NCI-H345 treated with DMSO at 0.1 percent for 48 hours (cell line): ENCODE results near the gene BARD1.
A peak's percentile ranks its signal among the peaks of the same experiment; 100 is the strongest.
"Not testable (repeated sequence)": the region's sequence is repeated elsewhere in the genome, so short reads cannot be mapped to it uniquely, and the experiment has no call there.

Source experiments
- DNase-seq: peaks from one replicate; lab custom pipeline; 2025; ENCODE audit not compliant: unreplicated experiment; lab: John Stamatoyannopoulos, UW

Gene BARD1

DNA sequence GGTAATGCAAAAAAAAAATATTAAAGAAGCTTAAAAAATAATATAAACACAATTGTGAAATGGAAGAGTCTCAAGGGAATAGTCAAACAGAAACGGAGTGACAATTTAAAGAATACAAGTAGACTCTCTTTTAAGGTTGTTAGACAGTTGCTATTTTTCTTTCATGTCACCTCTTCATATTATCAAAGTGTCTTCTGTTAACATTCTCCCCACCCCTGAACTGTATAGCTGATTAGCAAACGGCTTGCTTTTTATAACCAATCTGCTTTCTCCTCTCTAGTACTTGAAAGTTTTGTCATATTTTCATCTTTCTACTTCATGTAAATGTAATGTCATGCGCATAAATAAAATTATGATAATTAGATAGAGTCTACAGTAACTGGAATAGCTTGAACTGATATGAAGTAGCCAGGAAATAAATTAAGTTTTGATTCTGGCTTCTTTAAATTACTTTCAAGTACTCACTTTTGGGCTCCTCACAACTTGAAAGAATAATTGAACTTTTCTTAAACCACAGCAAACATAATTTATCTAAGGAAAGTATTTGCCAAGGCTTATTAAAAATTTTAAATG is 37.0 kb downstream of the BARD1 start:
- no peak for DNase-seq

DNA sequence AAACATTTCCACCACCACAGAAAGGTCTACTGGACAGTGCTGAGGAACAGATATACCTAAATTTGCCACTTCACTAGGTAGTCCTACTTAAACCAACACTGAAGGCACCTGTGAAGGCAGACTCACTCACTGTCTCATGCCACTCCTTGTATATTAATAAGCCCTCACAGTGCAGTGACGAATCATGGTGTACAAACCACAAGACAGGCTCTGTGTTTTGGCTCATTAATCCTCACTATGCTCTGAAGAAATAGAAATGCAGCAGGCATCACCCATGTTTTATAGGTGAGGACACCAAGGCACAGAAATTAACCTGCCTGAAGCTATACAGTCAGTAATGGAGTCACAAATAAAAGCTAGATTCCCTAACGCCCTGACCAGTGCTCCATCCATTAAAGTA is 44.3 kb downstream of the BARD1 start:
- no peak for DNase-seq

DNA sequence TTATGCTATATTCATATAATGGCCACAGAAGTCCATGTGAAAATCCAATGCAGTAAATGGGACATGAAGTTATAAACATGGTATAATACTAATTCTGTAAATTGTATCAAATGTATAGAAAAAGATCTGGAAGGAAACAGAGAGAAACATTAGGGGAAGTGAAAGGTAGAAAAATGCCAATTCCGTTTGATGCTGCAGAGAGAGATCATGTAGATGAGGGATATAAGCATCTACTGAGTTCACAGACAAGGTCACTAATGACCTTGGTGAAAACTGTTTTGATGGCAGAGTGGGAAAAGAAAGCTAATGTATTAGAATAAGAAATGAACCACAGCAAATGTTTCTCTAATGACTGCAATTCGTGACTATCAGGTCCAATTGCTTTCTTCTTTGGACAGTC is 56.0 kb downstream of the BARD1 start:
- DNase-seq: no peak

DNA sequence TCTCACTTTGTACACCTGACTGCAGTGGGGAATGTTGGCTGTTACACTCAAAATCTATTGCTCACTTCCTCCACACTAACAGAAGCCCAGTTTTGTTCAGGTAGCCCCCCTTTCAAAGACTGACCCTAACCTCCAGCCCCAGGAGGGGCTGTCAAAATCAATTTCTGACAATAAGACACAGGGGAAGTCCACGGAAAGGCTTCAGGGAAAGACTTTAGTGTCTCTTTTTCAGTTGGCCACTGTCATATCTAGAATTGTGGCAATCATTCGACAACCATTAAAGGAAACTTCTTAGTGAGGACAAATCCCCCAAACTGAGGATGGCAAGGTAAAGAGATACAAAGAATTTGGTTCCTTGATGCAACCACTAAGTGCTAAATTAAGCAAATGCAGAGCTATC is 59.0 kb downstream of the BARD1 start:
- no peak for DNase-seq

DNA sequence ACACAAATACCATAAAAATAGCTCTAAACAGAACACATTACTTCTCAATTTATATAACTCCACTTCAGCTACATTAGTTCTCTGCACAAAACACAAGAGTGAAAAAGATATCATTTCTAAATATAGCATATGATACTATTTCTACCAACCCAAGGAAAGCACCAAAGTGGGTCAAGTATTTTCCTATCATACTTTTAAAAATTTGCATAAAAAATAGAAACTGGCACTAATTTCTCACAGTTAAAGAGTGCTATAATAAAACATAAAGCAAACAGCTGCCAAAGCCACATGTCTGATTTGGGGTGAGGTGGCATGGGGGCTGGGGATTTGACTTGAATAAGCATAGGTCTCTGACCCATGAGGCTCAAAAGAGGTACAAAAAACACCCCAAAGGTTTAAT is 61.5 kb downstream of the BARD1 start:
- DNase-seq: no peak

DNA sequence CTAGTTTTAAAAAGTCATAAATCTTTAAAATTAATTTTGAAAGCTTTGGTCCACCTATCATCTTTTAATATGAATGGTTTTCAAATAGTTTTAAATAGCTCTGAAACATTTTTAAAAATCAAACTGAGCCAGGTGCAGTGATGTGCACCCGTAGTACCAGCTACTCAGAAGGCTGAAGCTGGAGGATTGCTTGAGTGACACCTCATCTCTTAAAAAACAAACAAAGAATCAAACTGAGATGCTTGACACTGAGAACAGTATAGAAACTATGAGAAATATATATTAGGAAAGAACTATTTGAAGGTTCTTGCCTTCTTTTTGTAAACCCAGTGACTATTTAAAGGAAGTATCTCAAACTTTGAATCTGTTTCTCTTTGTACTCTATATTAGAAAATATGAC is 67.4 kb downstream of the BARD1 start:
- no peak for DNase-seq

DNA sequence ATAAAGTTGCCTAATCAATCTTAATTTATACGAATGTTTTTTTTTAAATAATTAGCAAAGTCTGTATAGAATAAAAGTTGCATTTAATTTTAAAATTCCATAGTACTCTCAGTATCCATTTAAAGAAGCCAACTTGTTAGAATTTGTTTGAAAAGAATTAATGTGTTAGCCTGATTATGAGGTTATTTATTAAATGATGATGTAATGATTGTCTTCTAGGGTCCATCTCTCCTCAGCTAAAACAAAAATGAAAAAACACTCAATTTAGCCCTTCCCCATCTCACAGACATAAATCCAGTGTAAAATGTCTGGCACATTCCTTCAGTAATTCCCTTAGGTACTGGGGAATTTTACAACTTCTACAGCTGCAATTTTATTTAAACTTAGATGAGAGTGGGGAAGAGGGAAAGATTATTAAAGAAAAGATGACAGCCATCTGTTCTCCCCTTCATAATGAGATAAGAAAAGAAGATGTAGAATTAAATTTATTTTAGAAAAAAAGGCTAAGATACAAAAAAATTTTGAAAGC is 68.6 kb downstream of the BARD1 start:
- no peak for DNase-seq

DNA sequence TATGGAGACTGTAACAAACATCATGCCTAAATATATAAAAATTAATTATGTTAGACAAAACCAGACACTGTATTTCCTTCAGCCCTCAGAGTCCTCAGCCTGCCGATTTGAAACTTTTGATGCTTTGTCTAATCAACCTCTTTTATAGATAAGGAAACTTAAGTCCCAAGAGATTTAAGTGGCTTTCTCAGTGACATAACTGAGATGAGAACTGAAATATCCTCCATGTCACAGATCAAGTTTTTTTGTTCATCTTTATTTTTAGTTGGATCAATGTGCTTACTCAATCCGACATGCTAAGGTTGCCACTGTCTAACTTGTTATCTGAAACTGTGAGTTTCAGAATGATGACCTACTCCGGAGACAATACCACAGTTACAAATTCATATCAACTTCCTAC is 72.3 kb downstream of the BARD1 start:
- DNase-seq: no peak

DNA sequence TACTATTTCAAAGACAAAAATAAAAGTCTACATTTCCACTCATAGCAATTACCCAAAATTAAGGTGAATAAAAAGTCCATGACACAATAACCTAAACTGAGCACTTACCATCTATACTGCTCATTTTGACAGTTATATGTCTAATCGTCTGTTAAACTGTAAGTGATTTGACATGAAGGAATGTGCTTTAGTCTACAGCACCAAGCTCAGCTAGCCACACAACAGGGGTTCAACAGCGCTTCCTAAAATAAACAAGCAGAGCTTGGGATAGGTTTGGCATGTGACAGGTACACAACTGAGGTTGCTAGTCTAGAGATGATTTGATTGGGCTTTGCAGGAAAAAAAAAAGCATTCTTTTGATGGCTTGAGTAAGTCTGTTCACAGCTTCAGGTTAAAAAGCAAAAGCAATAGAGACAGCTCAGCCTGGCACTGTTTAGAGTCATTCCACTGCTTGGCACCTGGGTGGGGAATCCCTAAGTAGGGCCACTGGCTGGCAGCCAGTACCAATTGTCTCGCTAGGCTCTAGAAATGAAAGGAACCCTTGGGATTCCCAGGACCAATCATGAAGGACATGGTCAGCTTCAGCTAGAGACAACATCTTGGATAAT is 78.6 kb downstream of the BARD1 start:
- DNase-seq: peak; percentile 0

DNA sequence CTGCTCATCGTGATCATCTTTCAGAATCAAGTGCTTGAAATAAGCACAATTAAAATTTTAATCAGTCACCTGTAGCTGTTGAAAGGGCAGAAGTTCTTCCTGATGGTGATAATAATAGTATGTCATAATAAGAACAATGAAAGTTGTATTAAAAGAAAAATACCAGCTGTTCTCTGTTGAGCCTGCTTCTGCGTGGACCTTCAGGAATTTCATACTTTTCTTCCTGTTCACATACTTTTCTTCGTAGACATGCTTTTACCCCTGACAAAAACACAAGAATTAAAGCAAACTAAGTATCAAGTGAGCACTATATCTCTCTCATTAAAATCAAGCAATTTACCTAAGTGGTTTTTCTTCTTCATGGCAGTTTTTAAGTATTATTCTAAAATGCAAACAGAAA is 79.2 kb downstream of the BARD1 start:
- DNase-seq: no peak

DNA sequence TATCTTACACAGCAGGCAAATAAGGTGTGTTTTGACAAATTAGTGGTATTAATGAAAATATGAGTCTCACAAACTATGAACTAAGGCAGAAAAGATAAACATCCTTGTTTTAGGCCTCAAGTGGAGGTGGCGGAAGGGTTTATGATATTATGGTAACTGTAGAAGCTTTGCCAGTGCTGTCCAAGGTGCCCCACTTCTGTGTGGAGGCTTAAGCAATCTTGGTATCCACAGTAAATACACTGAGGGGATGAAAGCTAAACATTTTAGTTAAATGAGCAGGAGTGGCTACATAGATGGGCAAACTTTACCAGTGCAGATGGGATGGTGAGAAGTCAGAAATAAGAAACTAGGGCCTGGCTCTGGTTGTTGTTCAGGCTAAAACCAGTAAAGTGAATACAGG is 84.7 kb downstream of the BARD1 start:
- no peak for DNase-seq

DNA sequence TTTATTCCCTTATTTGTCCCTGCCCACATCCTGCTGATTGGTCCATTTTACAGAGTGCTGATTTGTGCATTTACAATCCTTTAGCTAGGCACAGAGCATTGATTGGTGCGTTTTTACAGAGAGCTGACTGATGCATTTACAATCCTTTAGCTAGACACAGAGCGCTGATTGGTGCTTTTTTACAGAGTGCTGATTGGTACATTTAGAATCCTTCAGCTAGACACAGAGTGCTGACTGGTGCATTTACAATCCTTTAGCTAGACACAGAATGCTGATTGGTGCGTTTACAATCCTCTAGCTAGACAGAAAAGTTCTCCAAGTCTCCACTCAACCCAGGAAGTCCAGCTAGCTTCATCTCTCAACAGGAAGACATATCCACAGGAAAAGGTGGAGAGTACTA is 91.6 kb downstream of the BARD1 start:
- not testable (repeated sequence) for DNase-seq

DNA sequence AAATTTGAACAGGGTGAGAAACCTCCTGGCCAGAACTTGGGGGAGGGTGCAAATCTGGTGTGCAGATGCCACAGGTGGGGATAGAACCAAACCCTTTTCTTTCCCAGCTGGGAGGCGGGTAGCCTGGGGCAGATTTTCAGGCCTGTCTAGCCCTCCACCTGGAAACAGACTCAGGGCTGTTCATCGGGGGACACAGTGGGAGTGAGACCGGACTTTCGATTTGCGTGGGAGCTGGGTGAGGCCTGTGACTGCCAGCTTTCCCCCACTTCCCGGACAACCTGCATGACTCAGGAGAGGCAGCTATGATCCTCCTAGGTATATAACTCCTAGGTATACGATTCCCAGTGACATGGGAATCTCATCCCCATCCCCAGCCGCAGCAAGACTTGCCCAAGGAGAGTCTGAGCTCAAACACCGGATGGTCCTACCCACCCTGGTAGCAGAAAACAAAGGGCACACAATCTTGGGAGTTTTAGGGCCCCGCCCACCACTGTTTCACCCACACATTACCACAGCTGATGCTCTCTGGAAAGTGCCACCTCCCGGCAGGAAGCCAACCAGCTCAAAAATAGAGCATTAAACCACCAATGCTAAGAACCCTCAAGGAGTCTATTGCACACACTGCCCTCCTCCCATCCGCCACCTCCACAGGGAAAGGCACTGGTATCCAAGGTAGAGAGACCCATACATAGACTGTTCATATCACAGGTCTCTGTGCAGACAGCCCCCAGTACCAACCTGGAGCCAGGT is 92.5 kb downstream of the BARD1 start:
- DNase-seq: no peak

DNA sequence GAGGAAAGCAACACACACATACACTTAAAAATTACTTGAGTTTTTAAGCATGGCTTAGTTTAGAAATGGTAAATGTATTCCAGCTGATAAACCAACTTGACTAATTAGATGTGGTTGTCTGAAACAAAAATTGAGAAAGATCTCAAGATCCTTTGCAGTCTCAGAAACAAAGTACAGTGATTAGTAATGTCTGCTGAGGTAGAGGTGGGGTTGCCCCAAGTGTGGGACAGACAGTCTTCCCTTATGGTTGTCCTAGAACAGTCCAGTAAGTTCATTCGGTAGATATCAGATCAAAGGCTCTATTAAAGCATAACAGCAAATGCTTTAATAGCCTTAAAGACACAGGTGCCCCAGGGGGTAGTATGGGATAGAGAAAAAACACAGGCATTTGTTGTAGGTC is 94.5 kb downstream of the BARD1 start:
- no peak for DNase-seq

DNA sequence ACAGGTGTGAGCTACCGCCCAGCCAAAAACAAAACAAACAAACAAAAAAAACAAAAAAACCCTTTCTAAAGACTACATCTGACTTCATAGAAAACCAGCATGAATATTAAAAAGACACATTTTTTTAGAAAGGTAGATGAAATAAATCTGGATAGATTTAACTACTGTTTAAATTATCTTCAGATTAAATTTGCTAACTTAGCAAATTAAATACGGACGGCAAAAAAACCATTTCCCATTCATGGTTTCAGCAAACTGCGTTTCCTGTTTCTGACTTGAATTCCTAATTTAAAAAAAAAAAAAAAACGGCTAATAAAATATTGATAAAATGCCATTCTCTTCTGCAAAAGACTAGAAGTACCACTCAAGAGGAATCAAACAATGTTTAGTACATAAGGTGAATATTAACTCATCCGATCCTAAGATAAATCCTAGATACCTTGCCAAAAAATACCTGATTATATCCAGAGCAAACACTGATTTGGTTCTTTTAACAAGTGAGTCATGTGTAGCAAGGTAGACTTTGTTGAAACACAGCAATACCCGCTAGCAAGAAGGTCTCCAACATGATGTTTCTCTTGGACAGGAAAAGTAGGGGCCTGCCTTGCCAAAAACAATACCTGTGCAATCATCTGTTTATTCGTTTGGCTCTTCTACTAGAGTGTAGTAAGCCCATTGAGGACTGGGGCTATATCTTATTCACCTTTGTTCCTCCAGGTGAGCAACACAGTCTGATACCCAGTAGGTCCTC is 96.2 kb downstream of the BARD1 start:
- DNase-seq: no peak

DNA sequence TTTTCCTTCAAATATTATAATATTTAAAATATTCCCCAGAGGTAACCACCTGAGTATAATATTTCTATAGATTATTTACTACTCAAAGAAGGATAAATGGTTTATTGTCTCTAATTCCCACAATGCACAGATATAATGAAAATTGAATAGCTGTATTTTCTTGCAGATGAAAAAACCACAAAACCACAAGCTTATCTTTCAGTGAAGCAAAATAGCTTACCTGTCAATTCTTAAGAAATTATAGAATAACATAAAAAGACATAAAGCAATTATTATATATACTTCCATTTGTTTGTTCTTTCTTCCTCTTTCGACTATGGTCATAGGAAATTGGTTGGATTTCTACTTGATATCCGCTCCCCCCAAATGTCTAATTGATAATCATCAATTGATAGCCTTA is 98.8 kb downstream of the BARD1 start:
- no peak for DNase-seq

DNA sequence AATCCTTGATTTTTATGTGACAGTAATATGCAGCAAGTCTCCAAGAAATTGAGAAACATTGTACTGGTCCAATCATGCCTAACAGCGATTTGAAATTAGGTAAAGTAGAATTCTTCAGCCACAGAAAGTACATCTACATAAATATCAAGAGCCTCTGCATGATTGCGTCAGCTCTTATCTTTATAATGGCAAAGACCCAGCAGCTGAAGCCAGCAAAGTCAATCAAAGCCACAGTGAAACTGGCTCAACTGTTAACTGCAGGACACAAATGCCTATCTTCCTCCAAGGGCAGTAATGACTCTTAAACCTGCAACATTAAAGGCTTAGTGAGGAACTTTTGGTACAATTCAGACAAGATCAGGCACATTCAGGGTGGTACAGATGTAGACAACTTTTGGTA is 102.5 kb downstream of the BARD1 start:
- no peak for DNase-seq

DNA sequence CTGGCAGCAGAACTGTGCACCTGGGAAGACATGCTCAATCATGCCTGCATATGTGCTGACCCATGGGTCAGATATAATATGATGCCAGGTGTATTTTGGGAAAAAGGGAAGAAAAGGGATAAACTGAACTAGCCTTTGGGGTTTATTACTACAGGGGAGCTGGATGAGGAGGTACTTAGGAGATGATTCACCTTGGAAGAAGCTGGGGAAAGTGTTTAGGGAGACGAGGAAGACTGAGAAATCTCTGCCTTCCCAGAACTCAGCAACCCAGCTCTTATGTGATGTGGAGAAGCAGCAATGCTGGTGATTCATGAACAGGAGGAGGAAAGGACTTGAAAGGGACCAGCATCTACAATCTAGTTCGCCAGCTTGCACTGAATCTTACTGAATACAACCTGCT is 110.2 kb downstream of the BARD1 start:
- no peak for DNase-seq

DNA sequence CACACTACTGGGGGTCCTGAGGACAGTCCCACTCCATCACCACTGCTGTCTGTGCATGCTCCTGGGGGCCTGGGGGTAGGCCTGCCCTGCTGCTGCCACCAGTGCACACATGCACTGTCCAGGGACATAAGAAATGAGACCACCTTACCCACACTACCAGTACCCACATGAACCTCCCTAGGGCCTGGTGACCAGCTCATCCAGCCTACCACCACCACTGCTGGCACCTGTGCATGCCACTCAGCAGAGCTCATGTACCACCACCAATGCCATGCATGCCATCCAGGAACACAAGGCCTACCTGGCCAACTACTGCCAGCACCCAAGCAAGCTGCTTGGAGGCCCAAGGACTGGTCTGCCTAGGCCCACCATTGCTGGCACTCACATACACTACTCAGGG is 112.8 kb downstream of the BARD1 start:
- DNase-seq: no peak

DNA sequence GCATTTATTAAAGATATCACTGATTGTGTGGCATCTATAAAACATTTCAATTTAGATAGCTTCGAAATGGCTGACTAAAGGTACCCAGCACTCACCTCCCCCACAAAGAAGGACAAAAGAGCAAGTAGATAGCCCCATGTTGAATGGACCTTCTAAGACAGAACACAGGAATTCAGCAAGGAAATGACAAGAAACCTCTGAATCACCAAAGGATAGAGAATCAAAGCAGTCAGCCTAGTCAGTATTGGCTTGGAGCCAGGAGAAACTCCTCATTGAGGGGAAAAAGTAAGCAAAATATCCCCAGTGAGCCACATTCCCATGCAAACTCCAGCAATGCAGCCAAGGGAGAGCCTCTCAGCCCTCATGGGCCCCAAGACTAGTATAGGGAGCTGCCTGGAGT is 113.7 kb downstream of the BARD1 start:
- DNase-seq: no peak

DNA sequence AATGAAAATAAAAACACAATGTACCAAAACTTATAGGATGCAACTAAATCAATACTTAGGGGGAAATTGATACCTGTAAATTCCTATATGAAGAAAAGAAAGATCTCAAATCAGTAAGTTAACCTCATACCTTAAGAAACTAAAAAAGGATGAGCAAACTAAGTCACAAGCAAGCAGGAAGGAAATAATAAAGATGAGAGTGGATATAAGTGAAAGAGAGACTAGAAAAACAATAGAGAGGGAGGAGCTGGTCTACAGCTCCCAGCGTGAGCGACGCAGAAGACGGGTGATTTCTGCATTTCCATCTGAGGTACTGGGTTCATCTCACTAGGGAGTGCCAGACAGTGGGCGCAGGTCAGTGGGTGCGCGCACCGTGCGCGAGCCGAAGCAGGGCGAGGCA is 125.9 kb downstream of the BARD1 start:
- peak; percentile 7 for DNase-seq

DNA sequence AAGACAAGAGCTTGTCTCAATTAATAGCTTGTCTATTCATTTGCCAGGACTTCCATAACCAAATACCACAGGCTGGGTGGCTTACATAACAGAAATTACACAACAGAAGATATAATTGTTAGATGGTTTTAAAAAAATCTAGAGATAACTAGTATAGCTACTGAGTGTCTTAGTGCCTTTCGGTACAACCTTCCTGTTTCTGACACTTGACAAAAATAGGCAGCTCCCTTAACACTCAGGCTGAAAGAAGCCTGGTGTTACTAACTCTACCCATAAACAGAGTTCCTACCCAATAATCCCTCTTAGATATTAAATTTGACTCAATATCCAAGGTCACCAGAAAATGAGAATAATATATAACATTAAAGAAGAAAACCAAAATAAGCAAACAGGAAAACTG is 129.7 kb downstream of the BARD1 start:
- no peak for DNase-seq
